IPS-20b (cell line): ENCODE measurements around the gene ARHGEF5.
"Not testable (repeated sequence)": the region's sequence is repeated elsewhere in the genome, so short reads cannot be mapped to it uniquely, and the experiment has no call there.

Experiments used
- H3K27ac ChIP-seq: one replicate; pipeline ENCODE4 v1.5.1; 2013; ENCODE audit warnings: low read length
- H3K27me3 ChIP-seq: 2 replicates; pipeline ENCODE4 v1.6.1; 2013; ENCODE audit warnings: mild to moderate bottlenecking, low read length, inconsistent platforms; ENCODE audit not compliant: insufficient read depth
- H3K36me3 ChIP-seq: 2 replicates; pipeline ENCODE4 v1.6.1; 2013; ENCODE audit warnings: low read depth, mild to moderate bottlenecking, inconsistent platforms, low read length, moderate library complexity; ENCODE audit not compliant: insufficient read depth
- H3K4me1 ChIP-seq: 2 replicates; pipeline ENCODE4 v1.6.1; 2013; ENCODE audit warnings: mild to moderate bottlenecking, control low read depth, inconsistent platforms, low read length, moderate library complexity; ENCODE audit not compliant: insufficient read depth
- H3K4me3 ChIP-seq: 2 replicates; pipeline ENCODE4 v1.5.1; 2013; ENCODE audit warnings: mild to moderate bottlenecking, low read length, inconsistent platforms
- H3K9ac ChIP-seq: 2 replicates; pipeline ENCODE4 v1.6.1; 2013; ENCODE audit warnings: low read depth, mild to moderate bottlenecking, inconsistent platforms, low read length, moderate library complexity
- H3K9me3 ChIP-seq: 2 replicates; pipeline ENCODE4 v1.6.1; 2013; ENCODE audit warnings: mild to moderate bottlenecking, low read depth, low read length, inconsistent platforms; ENCODE audit not compliant: insufficient read depth

The ARHGEF5 gene

GRCh38 chr7:144355176-144355822, at the start of gene ARHGEF5:
Gene ARHGEF5 (plus strand): TSS chr7:144355402. CDS start chr7:144362670, 7,268 bp downstream.
- not testable (repeated sequence) for H3K27me3 ChIP-seq, H3K36me3 ChIP-seq, H3K27ac ChIP-seq, H3K9me3 ChIP-seq, H3K9ac ChIP-seq, H3K4me1 ChIP-seq, H3K4me3 ChIP-seq

GRCh38 chr7:144309702-144310101, 45.5 kb upstream of the ARHGEF5 start:
- H3K27me3 ChIP-seq, H3K9ac ChIP-seq, H3K4me1 ChIP-seq, H3K36me3 ChIP-seq, H3K4me3 ChIP-seq, H3K9me3 ChIP-seq, H3K27ac ChIP-seq: not testable (repeated sequence)

- H3K4me3 ChIP-seq, H3K9ac ChIP-seq, H3K9me3 ChIP-seq, H3K36me3 ChIP-seq, H3K27me3 ChIP-seq, H3K4me1 ChIP-seq, H3K27ac ChIP-seq: not testable (repeated sequence)
Observed at GRCh38 chr7:144311218-144311617, 44.0 kb upstream of the ARHGEF5 start.

- H3K9ac ChIP-seq, H3K36me3 ChIP-seq, H3K9me3 ChIP-seq, H3K27ac ChIP-seq, H3K27me3 ChIP-seq, H3K4me1 ChIP-seq, H3K4me3 ChIP-seq: not testable (repeated sequence)
Observed at GRCh38 chr7:144311872-144312469, 43.2 kb upstream of the ARHGEF5 start, which contains the start of gene OR2A1. Gene OR2A1 (plus strand): TSS chr7:144312419. CDS start chr7:144318125, 5,706 bp downstream.

GRCh38 chr7:144317537-144317936, 37.7 kb upstream of the ARHGEF5 start:
- H3K9ac ChIP-seq, H3K27me3 ChIP-seq, H3K27ac ChIP-seq, H3K4me3 ChIP-seq, H3K36me3 ChIP-seq, H3K4me1 ChIP-seq, H3K9me3 ChIP-seq: not testable (repeated sequence)

GRCh38 chr7:144319547-144319946, 35.7 kb upstream of the ARHGEF5 start:
- not testable (repeated sequence) for H3K9me3 ChIP-seq, H3K36me3 ChIP-seq, H3K9ac ChIP-seq, H3K27me3 ChIP-seq, H3K4me1 ChIP-seq, H3K4me3 ChIP-seq, H3K27ac ChIP-seq

GRCh38 chr7:144321677-144322206, 33.5 kb upstream of the ARHGEF5 start:
- not testable (repeated sequence) for H3K9me3 ChIP-seq, H3K27me3 ChIP-seq, H3K4me3 ChIP-seq, H3K4me1 ChIP-seq, H3K9ac ChIP-seq, H3K27ac ChIP-seq, H3K36me3 ChIP-seq

GRCh38 chr7:144323359-144323758, 31.8 kb upstream of the ARHGEF5 start:
- H3K4me3 ChIP-seq, H3K9me3 ChIP-seq, H3K27ac ChIP-seq, H3K27me3 ChIP-seq, H3K36me3 ChIP-seq, H3K4me1 ChIP-seq, H3K9ac ChIP-seq: not testable (repeated sequence)

GRCh38 chr7:144325868-144326267, 29.3 kb upstream of the ARHGEF5 start:
- H3K27me3 ChIP-seq, H3K9ac ChIP-seq, H3K4me1 ChIP-seq, H3K4me3 ChIP-seq, H3K27ac ChIP-seq, H3K9me3 ChIP-seq, H3K36me3 ChIP-seq: not testable (repeated sequence)

GRCh38 chr7:144330044-144330443, 25.2 kb upstream of the ARHGEF5 start:
- not testable (repeated sequence) for H3K36me3 ChIP-seq, H3K27me3 ChIP-seq, H3K4me3 ChIP-seq, H3K4me1 ChIP-seq, H3K27ac ChIP-seq, H3K9me3 ChIP-seq, H3K9ac ChIP-seq

- not testable (repeated sequence) for H3K27ac ChIP-seq, H3K4me1 ChIP-seq, H3K9me3 ChIP-seq, H3K9ac ChIP-seq, H3K4me3 ChIP-seq, H3K36me3 ChIP-seq, H3K27me3 ChIP-seq
Observed at GRCh38 chr7:144331221-144331995, 23.8 kb upstream of the ARHGEF5 start.

- not testable (repeated sequence) for H3K9ac ChIP-seq, H3K4me1 ChIP-seq, H3K9me3 ChIP-seq, H3K36me3 ChIP-seq, H3K4me3 ChIP-seq, H3K27ac ChIP-seq, H3K27me3 ChIP-seq
Observed at GRCh38 chr7:144331996-144332288, 23.3 kb upstream of the ARHGEF5 start.
